HG03442 (cell line): ENCODE data around the gene AKAP5.
"Not testable (repeated sequence)": the region's sequence is repeated elsewhere in the genome, so short reads cannot be mapped to it uniquely, and the experiment has no call there.

Experiments
- ATAC-seq: cut with Tn5 transposase; IDR thresholded peaks from one replicate; pipeline ENCODE4 v1.9.1; 2021; ENCODE audit warnings: mild to moderate bottlenecking, moderate library complexity; ENCODE audit not compliant: unreplicated experiment

AKAP5 gene

DNA sequence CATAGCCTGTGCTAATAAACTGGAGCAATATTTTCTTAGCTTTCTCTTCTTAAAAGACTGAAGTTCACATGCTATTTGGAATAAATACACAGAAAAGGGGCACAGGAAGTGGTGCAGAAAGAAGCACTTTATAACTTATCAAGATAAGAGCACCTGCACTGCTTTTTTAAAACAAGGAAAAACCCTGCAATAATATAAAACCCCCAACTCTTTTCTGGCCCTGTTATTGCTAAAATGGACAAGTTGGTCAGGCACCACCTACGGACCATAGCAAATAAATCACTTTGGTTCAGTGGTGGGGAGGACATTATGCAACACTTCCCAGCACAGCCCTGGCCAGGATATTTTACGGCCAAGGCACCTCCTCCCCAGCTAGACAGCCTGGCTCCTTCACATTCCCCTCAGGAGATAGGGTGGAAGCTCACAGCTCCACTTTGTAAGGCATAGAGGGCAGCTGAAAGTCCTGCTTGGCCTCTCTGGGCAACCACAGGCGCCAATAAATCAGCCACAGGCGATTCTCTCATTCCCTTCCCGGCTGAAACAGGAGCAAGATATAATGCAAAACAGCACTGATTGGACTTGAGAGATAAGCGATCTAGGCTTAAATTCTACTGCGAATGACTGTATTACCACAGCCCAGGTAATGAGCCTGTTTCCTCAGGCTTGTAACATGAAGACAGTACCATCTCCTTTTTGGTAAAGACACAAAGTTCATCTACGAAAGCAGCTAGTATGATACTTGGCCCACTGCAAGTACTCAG is 36.3 kb downstream of the AKAP5 start:
- no peak for ATAC-seq

DNA sequence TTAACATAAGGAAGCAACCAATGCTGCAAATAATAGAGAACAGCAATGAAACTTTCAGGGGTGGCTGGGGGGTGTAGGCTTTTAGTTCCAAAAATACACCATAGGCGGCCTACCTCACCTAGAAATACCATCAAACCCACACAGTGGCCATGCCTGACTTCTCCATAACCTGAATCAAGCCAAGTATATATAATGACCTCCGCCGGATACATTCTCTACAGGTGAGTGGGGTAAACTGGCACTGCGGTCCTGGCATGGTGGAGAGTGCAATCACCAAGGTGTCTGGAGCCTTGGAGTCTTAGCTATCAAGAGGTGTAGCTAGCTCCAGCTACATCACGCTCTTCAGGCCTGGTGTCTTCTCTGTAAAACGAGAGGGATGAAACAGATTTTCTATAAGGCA is 37.2 kb downstream of the AKAP5 start:
- ATAC-seq = no peak

GRCh38 chr14:64502887-64503433 is 37.7 kb downstream of the AKAP5 start:
- no peak for ATAC-seq

DNA sequence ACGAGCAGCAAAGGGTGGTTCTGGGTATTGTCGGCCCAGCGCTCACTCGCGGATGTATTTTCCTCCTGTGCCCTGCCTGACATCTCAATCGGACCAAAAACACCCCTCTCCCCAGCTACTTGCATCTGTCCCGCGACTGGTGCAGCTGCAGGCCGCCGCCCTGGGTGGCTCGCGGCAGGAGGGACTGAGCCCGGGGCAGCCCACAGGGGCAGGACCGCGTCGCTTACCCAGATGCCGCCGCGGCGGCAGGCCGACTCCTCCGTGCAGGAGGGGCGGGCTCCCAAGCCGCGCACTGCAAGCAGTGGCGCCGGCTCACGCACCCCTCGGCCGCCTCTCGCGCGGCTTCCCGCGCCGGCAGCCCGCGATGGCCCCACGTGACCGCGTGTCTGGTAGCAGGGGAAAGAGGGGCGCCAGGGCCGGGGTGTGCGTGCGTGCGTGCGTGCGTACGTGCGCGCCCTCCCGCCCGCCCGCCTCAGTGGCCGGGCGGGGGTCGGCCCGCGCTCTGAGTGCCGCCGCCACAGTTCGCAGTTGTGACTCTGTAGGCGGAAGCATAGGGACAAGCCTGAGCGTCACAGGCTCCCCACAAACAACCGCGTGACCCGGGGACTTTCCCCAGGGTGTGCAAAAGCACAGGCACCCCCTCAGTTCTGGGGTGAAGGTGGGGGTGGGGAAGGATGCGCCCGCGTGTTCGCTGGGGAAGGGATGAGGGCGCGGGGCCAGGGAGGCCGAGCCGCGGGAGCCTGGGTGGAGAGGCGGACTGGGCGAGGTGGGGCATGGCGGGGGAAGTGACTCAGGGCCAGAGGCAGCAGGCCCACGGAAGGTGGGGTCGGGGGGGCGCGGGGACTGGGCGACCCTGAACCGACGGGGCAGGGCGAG is 38.4 kb downstream of the AKAP5 start, which contains the start of gene ZBTB25:
Gene ZBTB25, minus strand, starts transcription at position 405 of the 876 bp plus-strand sequence. CDS start 13,305 bp downstream, outside the sequence.
- ATAC-seq = peak; percentile 58

GRCh38 chr14:64504310-64504896 is 39.1 kb downstream of the AKAP5 start, which contains the start of gene ZBTB1:
ZBTB1 (plus strand) TSS chr14:64504770; CDS start chr14:64521505, 16,735 bp downstream.
- ATAC-seq = peak; percentile 19

DNA sequence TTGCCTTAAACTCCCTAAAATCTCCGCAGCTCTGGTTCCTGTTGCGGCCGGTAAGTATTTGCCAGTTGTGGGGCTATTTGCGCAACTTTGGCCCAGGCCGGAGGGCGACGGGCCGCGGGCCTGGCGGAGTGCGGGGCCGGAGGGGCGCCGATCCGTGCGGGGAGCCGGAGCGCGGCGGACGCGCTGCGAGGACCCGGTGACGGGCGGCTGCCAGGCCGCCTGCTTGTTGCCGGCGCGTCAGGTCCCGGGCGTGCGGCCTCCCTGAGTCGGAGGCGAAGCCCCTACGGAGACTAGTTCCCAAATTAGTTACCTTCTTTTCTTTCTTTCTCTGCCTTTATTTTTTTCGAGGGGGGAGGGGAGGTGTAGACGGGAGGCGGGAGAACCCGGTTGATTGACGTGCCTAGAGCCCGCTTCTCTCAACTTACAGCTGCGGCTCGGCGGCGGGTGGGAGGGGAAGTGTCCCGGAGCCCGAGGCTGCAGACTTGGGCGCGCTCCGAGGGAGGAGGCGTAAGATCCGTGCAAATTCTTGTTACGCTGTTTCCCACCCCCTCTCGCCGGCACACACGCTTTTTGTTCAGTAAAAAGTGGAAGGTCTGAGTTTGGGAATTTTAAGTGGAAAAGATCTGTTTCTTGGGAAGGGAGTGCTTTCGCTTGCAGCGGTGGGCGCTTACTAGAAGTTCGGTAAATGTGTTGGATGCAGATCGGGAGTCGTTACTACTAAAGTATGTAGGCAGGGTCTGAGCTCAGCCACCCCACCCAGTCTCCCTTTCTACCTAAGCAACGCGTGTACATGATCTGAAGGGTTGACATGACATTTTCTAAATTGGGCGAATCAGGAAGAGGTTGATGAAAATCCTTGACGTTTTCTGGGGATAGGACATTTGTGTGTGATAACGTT is 39.8 kb downstream of the AKAP5 start:
- ATAC-seq = peak; percentile 15

GRCh38 chr14:64506721-64507120 is 41.4 kb downstream of the AKAP5 start:
- ATAC-seq = no peak

DNA sequence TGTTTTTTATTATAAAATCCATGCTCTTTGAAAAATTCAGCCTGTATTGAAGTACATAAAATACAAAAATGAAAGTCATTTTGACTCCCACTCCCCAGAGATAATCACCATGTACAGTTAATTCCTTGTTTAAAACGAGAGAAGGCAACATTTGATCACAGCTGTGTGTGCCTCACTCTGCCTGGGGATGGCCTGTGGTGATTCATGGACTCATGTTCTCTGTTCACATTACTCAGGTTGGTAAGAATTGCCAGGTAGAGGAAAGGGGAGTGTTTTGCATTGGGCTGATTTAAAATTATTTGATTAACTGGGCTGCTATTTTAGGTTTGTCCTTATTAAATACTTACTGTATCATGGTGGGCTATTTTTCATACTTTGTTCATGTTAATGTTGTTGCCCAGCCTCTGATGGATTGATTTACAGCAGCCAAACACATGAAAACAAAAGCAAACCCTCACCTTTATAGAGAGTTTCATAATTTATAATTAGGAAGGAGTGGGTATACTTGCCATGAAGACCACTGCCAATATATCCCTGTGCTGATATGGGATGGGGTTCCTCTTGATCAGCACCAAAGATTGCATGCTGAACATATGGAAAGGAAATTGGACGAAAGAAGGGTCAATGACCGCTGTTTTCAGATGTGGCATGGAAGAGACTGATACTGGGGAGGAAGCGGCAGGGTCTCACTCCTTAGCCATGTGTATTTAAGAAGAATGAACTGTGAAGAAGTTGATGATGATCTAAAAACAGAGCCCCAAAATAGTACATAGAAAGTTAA is 42.3 kb downstream of the AKAP5 start:
- no peak for ATAC-seq

GRCh38 chr14:64508215-64508776 is 43.0 kb downstream of the AKAP5 start:
- ATAC-seq = no peak

GRCh38 chr14:64509036-64509435 is 43.7 kb downstream of the AKAP5 start:
- no peak for ATAC-seq

GRCh38 chr14:64510825-64511671 is 45.7 kb downstream of the AKAP5 start:
- ATAC-seq = no peak

DNA sequence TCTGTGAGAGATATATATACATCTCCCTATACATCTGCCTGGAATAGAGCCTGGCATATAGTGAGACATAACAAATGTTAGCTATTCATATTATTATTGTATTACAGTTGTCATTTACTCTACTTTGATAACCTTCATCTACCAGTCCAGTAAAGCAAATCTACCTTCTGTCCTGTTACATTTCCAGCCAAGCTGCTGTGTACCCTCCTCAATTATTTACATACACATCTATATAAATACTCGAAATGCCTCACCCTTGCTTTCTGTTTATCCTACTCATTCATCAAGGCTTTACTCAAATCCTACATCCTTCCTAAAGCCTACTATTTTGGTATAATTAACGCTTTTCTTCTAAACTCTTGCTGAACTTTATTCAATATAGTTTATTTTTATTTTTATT is 48.0 kb downstream of the AKAP5 start:
- no peak for ATAC-seq

DNA sequence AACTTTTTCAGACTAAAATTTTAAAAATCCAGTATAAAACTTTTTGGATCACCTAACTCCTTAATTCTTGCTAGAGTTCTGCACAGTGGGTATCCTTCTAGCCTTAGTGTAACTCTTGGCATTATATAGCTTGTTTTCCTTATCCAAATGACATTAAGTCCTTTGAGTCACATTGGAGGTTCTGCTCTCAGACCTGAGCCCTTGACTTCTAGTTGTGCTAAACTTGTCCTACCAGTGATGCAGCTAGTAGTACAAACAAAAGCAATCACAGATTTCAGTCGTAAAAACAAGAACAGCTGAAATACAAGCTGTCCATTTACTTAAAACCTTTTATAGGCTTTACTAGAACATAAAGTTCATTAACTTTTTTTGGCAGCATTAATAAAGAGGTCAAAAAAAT is 49.8 kb downstream of the AKAP5 start:
- no peak for ATAC-seq

DNA sequence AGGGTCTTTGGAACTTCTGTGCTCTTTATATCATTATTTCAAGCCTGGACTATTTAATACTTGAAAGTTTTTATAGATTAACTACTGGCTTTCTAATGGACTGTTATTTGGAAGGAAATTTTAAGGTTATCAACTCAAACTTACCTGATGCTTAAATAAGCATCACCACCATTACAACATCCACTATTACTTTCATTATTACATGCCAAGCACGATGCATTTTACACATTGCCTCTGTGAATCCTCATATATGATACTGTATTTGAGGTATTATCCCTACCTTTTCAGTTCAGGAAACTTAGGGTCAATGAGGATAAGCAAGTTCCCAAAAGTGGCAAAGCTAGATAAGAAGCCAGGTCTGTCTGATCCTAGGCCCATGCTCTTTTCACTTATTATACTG is 51.7 kb downstream of the AKAP5 start:
- no peak for ATAC-seq

DNA sequence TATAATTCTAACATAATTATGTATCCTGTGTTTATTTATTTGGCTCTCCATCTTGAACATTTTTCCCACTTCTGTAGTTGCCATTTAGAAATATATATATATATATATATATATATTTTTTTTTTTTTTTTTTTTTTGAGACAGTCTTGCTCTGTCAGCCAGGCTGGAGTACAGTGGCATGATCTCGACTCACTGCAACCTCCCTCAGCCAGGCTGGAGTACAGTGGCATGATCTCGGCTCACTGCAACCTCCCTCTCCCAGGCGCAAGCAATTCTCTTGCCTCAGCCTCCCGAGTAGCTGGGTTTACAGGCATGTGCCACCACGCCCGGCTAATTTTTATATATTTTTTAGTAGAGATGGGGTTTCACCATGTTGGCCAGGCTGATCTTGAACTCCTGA is 52.4 kb downstream of the AKAP5 start:
- not testable (repeated sequence) for ATAC-seq

- ATAC-seq = no peak
These were observed 52.9 kb downstream of the AKAP5 start for GRCh38 chr14:64518229-64518628.

- ATAC-seq = no peak
These were observed 55.4 kb downstream of the AKAP5 start for GRCh38 chr14:64520699-64521098.
